Endodermal cell (in vitro differentiated cells): Measurements from ENCODE around the gene GRM5. TPM values are rescaled to one million over a fixed set of nuclear protein-coding genes. Genes with fewer than 3 reads are reported as not detected.

Source experiments
- DNase-seq: peaks from one replicate; pipeline ENCODE4 v3.0.0-alpha.2; 2017
- H3K27ac ChIP-seq: 2 replicates; pipeline ENCODE4 v1.5.1; 2013; ENCODE audit warnings: mild to moderate bottlenecking, low read depth, low read length, moderate library complexity
- H3K27me3 ChIP-seq: 2 replicates; pipeline ENCODE4 v1.6.1; 2013; ENCODE audit warnings: mild to moderate bottlenecking, low read length, moderate library complexity; ENCODE audit not compliant: insufficient read depth, control insufficient read depth, poor library complexity, severe bottlenecking
- H3K36me3 ChIP-seq: 2 replicates; pipeline ENCODE4 v1.7.0; 2013; ENCODE audit warnings: mild to moderate bottlenecking, low read length, moderate library complexity; ENCODE audit not compliant: control insufficient read depth, insufficient read depth
- H3K4me1 ChIP-seq: one replicate; pipeline ENCODE4 v1.7.0; 2013; ENCODE audit warnings: low read length; ENCODE audit not compliant: control insufficient read depth, insufficient read depth
- H3K4me3 ChIP-seq: 2 replicates; pipeline ENCODE4 v1.5.1; 2013; ENCODE audit warnings: mild to moderate bottlenecking, low read length, moderate library complexity
- H3K9ac ChIP-seq: 2 replicates; pipeline ENCODE4 v1.6.1; 2013; ENCODE audit warnings: mild to moderate bottlenecking, low read length, moderate library complexity; ENCODE audit not compliant: poor library complexity, severe bottlenecking; ENCODE audit errors: extremely low read depth
- H3K9me3 ChIP-seq: 2 replicates; pipeline ENCODE4 v1.6.1; 2013; ENCODE audit warnings: mild to moderate bottlenecking, low read length, moderate library complexity; ENCODE audit not compliant: control insufficient read depth
- H3K27ac Mint-ChIP-seq: 2 replicates; pipeline ENCODE4 v1.8.0; 2020; ENCODE audit warnings: mixed read lengths
- H3K27me3 Mint-ChIP-seq: 2 replicates; pipeline ENCODE4 v1.8.0; 2021; ENCODE audit warnings: mild to moderate bottlenecking, mixed read lengths; ENCODE audit not compliant: insufficient read depth
- H3K36me3 Mint-ChIP-seq: 2 replicates; pipeline ENCODE4 v1.8.0; 2020; ENCODE audit warnings: low read depth, mixed read lengths
- H3K4me1 Mint-ChIP-seq: 2 replicates; pipeline ENCODE4 v1.8.0; 2020; ENCODE audit warnings: mixed read lengths
- H3K4me3 Mint-ChIP-seq: 2 replicates; pipeline ENCODE4 v1.8.0; 2020; ENCODE audit warnings: mild to moderate bottlenecking, moderate library complexity, mixed read lengths
- H3K9me3 Mint-ChIP-seq: 2 replicates; pipeline ENCODE4 v1.8.0; 2020; ENCODE audit warnings: mild to moderate bottlenecking, mixed read lengths
- WGBS, 2 experiments: methylation state at CpG; one replicate each; pipeline versions ENCODE4 v1.1.5 to v1.1.7; 2013; ENCODE audit warnings: missing lambda C conversion rate in 2 of 2, mixed read lengths in 1 of 2; ENCODE audit not compliant: insufficient coverage in 1 of 2, insufficient read length in 1 of 2; 5-methylcytosine and 5-hydroxymethylcytosine counted together
- total RNA-seq, 2 donors: library from RNA; stranded (reverse); fragmentation: NEBNext Ultra II Directional in 1 of 2; extraction: Animal tissue kit (Norgen Biotek cat#: 25700) in 1 of 2; gene quantifications; 2 replicates in 1 of 2; 3 replicates in 1 of 2; pipeline ENCODE4 v1.2.1, GENCODE V29; 2021
- TF ChIP-seq, protein P1 (sequence below): fragments of 200-600 bp; sonication (generic); conservative IDR thresholded peaks from 2 replicates; pipeline ENCODE4 v1.5.0; 2021; ENCODE audit warnings: antibody characterized with exemption, mild to moderate bottlenecking

The GRM5 gene
- total RNA-seq, 2 donors from 2014 or later: 0.07 to 0.09 TPM

DNA sequence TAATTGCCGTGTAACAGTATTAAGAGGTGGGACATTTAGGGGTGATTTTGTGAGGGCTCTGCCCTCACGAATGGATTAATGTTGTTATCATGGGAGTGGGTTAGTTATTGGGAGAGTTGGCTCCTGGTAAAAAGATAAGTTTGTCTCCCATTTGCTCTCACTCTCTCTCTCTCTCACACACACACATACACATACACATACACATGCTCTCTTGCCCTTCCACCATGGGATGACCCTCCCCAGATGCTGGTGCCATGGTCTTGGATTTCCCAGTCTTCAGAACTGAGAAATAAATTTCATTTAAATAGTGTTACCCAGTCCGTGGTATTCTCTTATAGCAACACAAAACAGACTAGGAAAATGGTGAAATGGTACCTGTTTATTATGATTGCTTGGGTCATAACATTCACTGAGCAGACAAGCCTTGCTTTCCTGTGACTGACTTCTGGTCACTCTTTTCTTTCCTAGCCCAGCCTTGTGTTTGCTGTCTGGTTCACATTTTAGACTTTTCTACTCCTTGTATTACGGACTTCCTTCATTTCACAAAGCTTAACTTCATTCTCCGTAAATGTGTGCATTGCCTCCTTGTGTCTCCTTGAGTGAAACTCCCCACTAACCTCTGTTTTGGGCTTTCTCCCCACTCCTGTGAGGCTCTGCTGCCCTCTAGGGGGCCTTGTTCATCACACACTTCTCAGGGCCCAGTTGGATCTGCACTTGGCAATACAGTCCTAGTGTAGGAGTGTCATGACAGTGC, 521.7 kb downstream of the GRM5 start:
- no peaks in the 10 kb centered on the region for H3K4me1 ChIP-seq
- Mint-ChIP-seq H3K9me3 (no peaks in the 10 kb centered on the region), H3K4me3 (no peak overlapping the region), H3K27me3 (no peaks in the 10 kb centered on the region), H3K27ac (no peak overlapping the region), H3K4me1 (peaks cover 6% of the 10 kb centered on the region), H3K36me3 (no peaks in the 10 kb centered on the region)
- no peaks in the 10 kb centered on the region for H3K27me3 ChIP-seq
- no peaks in the 10 kb centered on the region for H3K36me3 ChIP-seq
- no peaks in the 10 kb centered on the region for H3K9me3 ChIP-seq
- H3K9ac ChIP-seq: no peak overlapping the region
- WGBS, 2 experiments: 40 to 58% methylated on average over 1 to 5 of the region's 5 CpGs
- no peak overlapping the region for H3K27ac ChIP-seq
- H3K4me3 ChIP-seq: no peak overlapping the region
- peak; percentile 94 for DNase-seq
- TF ChIP-seq, protein P1, sequence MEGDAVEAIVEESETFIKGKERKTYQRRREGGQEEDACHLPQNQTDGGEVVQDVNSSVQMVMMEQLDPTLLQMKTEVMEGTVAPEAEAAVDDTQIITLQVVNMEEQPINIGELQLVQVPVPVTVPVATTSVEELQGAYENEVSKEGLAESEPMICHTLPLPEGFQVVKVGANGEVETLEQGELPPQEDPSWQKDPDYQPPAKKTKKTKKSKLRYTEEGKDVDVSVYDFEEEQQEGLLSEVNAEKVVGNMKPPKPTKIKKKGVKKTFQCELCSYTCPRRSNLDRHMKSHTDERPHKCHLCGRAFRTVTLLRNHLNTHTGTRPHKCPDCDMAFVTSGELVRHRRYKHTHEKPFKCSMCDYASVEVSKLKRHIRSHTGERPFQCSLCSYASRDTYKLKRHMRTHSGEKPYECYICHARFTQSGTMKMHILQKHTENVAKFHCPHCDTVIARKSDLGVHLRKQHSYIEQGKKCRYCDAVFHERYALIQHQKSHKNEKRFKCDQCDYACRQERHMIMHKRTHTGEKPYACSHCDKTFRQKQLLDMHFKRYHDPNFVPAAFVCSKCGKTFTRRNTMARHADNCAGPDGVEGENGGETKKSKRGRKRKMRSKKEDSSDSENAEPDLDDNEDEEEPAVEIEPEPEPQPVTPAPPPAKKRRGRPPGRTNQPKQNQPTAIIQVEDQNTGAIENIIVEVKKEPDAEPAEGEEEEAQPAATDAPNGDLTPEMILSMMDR: peak; percentile 95

DNA sequence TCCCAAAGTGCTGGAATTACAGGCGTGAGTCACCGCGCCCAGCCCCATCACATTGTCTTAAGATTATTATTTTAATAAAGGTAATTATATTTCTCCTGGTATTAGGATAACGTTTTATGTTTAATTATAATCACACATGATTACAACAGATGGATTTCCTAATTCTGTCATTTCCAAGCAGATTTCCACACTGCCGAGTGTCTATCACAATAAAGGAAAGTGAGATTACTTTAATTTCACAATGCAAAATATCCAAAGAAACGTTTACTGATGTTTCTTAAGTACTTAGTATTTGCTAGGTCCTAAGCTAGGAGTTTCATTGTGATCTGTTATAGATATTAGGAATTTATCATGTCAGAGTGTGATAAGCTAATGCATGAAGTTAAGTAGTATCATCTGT, 524.8 kb downstream of the GRM5 start:
- no peaks in the 10 kb centered on the region for H3K9me3 Mint-ChIP-seq
- H3K9me3 ChIP-seq: no peaks in the 10 kb centered on the region
- H3K4me3 Mint-ChIP-seq: no peak overlapping the region
- no peaks in the 10 kb centered on the region for H3K4me1 ChIP-seq
- H3K36me3 ChIP-seq: no peaks in the 10 kb centered on the region
- H3K4me3 ChIP-seq: no peak overlapping the region
- H3K27ac Mint-ChIP-seq: no peak overlapping the region
- no peak overlapping the region for H3K9ac ChIP-seq
- no peaks in the 10 kb centered on the region for H3K36me3 Mint-ChIP-seq
- peaks cover 4% of the 10 kb centered on the region for H3K4me1 Mint-ChIP-seq
- TF ChIP-seq, protein P1: no peak
- DNase-seq: no peak
- WGBS, 2 experiments: 85% methylated on average over 2 of the region's 6 CpGs; no CpG with 5 or more reads in 1 of the 2 experiments
- no peaks in the 10 kb centered on the region for H3K27me3 ChIP-seq
- H3K27me3 Mint-ChIP-seq: no peaks in the 10 kb centered on the region
- no peak overlapping the region for H3K27ac ChIP-seq

DNA sequence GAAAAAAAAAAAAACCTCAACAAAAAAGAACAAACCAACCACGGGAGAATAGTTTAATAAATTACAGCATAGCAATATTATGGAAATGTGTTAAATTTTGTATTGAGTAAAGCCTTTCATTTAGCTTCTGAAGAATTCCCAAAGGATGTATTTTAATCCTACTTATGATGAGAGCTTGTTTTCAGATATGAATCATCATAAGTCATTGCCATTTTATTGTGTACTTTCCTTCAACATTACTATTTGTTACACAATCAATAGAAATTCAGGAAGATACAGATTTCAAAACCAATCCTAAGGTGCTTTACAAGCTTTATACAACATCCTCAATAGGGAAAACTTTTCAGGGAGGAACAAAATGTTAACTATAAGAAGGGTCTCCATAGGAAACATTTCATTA, 527.7 kb downstream of the GRM5 start:
- H3K9me3 Mint-ChIP-seq: no peaks in the 10 kb centered on the region
- Histone ChIP-seq H3K4me3 (no peak overlapping the region), H3K36me3 (no peaks in the 10 kb centered on the region), H3K9me3 (no peaks in the 10 kb centered on the region), H3K27me3 (no peaks in the 10 kb centered on the region), H3K9ac (no peak overlapping the region), H3K4me1 (no peaks in the 10 kb centered on the region), H3K27ac (no peak overlapping the region)
- no peak overlapping the region for H3K27ac Mint-ChIP-seq
- no peak overlapping the region for H3K4me3 Mint-ChIP-seq
- DNase-seq: no peak
- H3K4me1 Mint-ChIP-seq: no peaks in the 10 kb centered on the region
- 100% methylated on average over 1 of the region's 1 CpG; no CpG with 5 or more reads in 1 of the 2 experiments for WGBS, 2 experiments
- TF ChIP-seq, protein P1: no peak
- H3K27me3 Mint-ChIP-seq: no peaks in the 10 kb centered on the region
- no peaks in the 10 kb centered on the region for H3K36me3 Mint-ChIP-seq
